Epithelial cell of prostate (primary cell): ENCODE data around the gene JPT2.
A peak's percentile ranks its signal among the peaks of the same experiment; 100 is the strongest.
"Not testable (repeated sequence)": the region's sequence is repeated elsewhere in the genome, so short reads cannot be mapped to it uniquely, and the experiment has no call there.

Experiments
- DNase-seq: peaks from one replicate; pipeline ENCODE4 v3.0.0-alpha.2; 2011; ENCODE audit warnings: low read depth, low spot score
- H3K27ac ChIP-seq: fragments of 450-650 bp; 2 replicates; pipeline ENCODE4 v1.5.1; 2017; ENCODE audit warnings: mild to moderate bottlenecking

The JPT2 gene

GRCh38 chr16:1705688-1706385 is 27.8 kb downstream of the JPT2 start, which contains the start of gene MAPK8IP3:
Gene MAPK8IP3 (plus strand): TSS chr16:1706195. CDS start chr16:1706340, 145 bp downstream.
- DNase-seq, result no peak

GRCh38 chr16:1706386-1707192 is 28.5 kb downstream of the JPT2 start:
- DNase-seq, result no peak
- H3K27ac ChIP-seq, result peak overlapping the region; percentile 94

More at GRCh38 chr16:1705688-1706385, 27.8 kb downstream of the JPT2 start, which contains the start of gene MAPK8IP3:
- H3K27ac ChIP-seq, result peak within 1 kb of the TSS; percentile 94

DNA sequence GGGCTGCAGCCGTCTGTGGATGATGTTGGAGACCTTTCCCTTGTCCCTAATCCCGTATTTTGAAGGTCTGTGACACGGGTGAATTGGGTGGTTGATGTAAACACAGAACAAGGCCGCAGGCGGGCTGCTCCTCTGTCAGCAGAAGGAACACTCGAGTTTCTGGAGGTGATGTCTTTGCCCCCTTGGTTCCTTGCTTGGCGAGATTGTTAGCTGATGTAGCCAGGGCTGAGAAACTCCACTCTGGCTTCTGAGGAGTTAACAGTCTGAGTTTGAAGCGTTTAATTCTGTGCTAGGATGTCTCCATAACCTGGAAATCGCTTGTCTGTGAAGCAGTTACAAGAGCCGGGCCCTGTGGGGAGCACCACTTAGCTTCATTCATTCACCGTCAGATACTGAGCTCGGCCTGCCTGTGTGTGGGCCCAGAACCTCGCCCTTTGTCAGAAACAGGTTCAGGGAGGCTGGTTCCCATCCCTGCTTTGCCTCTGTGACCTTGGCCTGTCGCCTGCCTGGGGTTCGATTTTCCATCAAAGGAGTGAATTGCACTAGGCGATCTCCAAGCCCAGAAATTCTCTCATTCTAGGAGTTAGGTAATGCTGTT is 29.2 kb downstream of the JPT2 start:
- peak overlapping the region; percentile 94 for H3K27ac ChIP-seq
- no peak for DNase-seq

GRCh38 chr16:1708083-1708767 is 30.1 kb downstream of the JPT2 start:
- DNase-seq, result no peak
- no peak overlapping the region for H3K27ac ChIP-seq

DNA sequence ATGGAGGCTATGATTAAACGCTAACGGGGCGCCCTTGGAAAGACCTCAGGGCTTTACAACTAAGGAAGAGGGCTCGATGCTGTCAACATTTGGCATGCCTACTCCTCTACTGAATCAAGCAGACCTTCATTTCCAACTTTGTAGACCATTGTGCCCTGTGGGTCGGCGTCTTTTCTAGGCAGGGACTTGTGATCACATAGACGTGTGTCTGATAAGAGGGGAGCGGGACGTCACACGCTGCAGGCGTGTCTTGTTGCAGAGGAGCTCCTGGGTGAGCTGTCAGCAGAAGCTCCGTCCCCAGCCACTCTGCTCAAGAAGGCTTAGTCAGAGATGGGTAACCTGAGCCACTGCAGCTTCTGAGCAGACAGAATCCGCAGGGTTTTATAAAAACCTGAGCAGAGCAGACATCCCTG is 30.7 kb downstream of the JPT2 start:
- H3K27ac ChIP-seq, result no peak overlapping the region
- DNase-seq, result no peak

GRCh38 chr16:1709356-1709755 is 31.3 kb downstream of the JPT2 start:
- no peak overlapping the region for H3K27ac ChIP-seq
- no peak for DNase-seq

DNA sequence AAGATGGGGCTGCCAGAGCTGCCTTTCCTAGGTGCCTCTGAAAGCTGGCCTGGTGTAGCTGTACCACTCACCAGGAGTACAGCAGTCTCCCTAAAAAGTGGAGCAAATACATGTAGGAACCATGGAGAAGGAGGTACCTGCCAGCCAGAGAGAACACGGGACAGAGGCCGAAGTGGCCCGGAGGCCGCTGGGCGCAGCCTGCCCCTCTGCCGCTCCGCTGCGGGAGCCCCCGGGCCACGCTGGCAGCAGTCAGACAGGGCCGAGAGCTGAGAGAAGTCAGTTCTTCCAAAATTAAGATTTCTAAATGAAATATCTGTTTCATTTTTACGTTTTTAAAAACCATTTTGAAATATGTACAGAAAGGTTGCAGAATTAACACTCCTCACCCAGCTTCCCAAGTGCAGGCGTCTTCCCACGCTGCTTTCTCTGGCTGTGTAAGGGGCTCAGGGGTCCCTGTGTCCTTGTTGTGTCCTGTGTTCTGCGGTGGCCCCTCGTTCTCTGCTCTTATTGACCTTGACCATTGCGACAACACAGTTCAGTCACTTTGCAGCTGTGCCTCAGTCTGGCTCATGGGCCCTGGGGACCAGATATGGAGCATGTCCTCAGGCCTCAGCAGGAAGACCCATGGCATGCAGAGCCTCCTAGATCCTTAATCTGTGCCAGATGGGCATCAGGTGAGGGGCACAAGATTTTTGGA is 32.9 kb downstream of the JPT2 start:
- DNase-seq, result no peak
- H3K27ac ChIP-seq, result no peak overlapping the region

DNA sequence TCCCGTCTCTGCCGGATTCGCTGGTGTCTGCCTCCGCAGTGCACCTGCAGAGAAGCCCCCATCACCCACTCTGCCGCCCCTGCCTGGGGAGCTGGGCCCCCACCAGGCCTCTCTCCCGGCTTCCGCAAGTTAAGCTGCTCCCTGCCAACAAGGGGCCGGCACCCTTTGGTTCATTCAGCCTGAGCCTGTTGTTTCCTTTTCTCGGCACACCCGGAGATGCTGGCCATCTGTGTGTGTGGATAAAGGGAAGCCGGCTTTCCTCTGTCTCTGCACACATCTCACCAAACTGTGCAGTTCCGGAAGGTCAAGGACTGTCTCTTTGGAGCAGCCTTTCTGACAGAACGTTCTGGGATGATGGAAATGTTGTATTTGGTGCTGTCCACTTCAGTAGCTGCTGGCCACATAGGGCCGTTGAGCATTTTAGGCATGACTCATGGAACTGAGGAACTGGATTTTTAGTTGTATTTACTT is 34.7 kb downstream of the JPT2 start:
- H3K27ac ChIP-seq, result no peak overlapping the region
- no peak for DNase-seq

DNA sequence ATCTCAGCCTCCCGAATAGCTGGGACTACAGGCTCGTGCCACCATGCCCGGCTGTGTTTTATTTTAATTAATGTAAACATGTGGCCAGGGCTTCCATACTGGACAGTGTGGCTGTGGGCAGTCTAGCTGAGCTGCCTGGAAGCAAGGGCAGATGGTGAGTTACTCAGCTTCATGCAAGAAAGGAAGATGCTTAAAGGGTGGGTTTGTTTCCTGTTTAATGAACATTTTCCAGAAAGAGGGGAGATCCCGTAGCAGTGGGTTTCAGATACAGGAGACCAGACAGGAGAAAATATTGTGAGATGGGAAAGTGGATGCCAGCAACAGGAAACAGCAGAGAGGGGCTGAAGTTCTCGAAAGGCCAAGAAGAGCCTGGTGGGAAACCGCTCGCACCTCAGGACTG is 35.3 kb downstream of the JPT2 start:
- no peak for DNase-seq
- H3K27ac ChIP-seq, result no peak overlapping the region

- no peak for DNase-seq
Observed at GRCh38 chr16:1713933-1714332, 35.9 kb downstream of the JPT2 start.

GRCh38 chr16:1715220-1715619 is 37.1 kb downstream of the JPT2 start:
- no peak overlapping the region for H3K27ac ChIP-seq
- no peak for DNase-seq

More at GRCh38 chr16:1713933-1714332, 35.9 kb downstream of the JPT2 start:
- H3K27ac ChIP-seq, result no peak overlapping the region

DNA sequence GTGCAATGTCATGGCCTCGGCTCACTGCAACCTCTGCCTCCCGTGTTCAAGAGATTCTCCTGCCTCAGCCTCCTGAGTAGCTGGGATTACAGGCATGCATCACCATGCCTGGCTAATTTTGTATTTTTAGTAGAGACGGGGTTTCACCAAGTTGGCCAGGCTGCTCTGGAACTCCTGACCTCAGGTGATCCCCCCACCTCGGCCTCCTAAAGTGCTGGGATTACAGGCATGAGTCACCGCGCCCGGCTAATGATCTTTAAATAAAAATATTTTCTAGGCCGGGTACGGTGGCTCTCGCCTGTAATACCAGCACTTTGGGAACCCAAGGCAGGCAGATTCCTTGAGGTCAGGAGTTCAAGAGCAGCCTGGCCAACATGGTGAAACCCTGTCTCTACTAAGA is 40.2 kb downstream of the JPT2 start:
- H3K27ac ChIP-seq, DNase-seq: not testable (repeated sequence)

- DNase-seq, H3K27ac ChIP-seq: not testable (repeated sequence)
Observed at GRCh38 chr16:1719559-1720229, 41.6 kb downstream of the JPT2 start.

DNA sequence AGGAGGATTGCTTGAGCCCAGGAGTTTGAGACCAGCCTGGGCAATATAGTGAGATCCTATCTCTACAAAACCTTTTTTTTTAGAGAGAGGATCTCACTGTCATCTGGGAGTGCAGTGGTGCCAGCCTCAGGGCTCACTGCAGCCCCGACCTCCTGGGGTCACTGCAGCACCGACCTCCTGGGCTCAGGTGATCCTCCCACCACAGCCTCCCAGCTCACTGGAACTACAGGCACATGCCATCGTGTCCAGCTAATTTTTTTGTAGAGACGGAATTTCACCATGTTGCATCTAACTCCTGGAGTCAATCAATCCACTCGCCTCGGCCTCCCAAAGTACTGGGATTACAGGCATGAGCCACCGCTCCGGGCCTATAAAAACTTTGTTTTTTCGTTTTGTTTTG is 43.3 kb downstream of the JPT2 start:
- no peak for DNase-seq
- H3K27ac ChIP-seq, result peak overlapping the region; percentile 63

DNA sequence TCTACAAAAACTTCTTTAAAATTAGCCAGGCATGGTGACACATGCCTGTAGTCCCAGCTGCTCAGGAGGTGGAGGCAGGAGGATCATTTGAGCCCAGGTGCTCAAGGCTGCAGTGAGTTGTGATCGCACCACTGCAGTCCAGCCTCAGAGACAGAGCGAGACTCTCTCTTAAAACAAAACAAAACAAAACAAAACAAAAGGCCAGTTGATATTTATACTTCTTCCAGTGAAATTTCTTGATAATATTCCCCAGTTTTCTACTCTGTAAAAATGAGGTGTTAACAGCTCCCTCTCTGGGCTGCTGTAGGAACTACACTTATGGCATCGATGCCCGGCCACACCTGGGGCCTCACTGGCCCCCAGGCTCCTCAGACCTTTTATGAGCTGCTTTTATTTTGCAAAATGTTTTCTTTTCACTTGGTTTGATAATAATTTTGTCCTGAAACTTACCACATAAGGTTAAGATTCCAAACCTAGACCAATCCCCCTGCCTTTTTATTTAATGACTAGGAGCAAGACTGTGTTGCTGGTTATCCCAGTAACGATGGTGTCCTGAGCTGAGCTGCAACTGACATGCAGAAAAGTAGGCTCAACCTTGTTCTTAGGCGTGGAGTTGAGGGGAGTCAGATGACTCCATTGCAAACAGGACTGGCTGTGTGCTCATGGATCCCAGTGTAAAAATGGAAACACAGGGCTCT is 45.5 kb downstream of the JPT2 start:
- no peak for DNase-seq
- H3K27ac ChIP-seq, result peak overlapping the region; percentile 63

DNA sequence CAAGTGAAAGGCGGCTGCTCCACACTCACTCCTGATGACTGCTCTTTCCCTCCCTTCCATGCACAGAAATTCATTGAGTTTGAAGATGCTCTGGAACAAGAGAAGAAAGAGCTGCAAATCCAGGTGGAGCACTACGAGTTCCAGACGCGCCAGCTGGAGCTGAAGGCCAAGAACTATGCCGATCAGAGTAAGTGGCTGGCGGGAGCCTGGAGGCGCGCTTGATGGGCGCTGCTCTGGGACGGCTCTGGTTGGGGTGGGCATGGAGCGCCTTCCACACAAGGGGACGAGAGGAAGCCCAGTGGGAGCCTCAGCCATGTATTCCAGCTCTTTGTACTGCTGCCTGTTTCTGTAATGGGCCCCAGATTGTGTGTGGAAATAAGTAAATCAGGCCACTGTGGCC is 46.4 kb downstream of the JPT2 start:
- DNase-seq, result no peak
- no peak overlapping the region for H3K27ac ChIP-seq

DNA sequence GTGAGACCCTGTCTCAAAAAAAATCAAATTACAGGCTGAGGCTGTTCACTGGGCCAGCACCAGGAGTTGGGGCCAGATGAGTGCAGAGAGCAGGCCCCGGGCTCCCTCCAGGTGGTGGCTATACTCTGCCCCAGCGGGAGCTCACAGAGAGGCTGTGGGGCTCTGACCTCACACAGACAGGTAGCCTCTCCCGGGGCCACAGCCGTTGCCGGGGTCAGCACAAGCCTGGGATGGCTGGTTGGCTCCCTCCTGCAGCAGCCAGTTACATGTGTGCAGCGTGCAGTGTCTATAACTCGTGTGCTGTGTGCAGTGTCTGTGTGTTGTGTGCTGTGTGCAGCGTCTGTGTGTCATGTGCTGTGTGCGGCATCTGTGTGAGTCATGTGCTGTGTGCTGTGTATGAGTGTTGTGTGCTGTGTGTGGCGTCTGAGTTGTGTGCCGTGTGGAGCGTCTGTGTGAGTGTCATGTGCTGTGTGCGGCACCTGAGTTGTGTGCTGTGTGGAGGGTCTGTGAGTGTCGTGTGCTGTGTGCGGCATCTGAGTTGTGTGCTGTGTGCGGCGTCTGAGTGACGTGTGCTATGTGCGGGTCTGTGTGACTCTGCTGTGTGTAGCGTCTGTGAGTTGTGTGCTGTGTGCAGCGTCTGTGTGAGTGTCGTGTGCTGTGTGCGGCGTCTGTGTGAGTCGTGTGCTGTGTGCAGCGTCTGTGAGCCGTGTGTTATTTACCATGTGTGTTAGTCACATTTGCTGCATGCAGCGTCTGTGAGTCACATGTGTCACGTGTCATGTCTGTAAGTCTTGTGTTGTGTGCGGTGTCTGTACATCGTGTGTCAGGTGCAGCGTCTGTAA is 48.8 kb downstream of the JPT2 start:
- H3K27ac ChIP-seq, result no peak overlapping the region
- DNase-seq, result no peak
